ENCODE results near the gene ATP1A4. TPM values are rescaled to one million over a fixed set of nuclear protein-coding genes. Genes with fewer than 3 reads are reported as not detected.

Gene ATP1A4
- total and polyA plus RNA-seq, 2 of the 13 experiments (the other 11 are each of a cell fraction or from before 2014, with no cell fraction given): not detected

- TF ChIP-seq, protein P1, sequence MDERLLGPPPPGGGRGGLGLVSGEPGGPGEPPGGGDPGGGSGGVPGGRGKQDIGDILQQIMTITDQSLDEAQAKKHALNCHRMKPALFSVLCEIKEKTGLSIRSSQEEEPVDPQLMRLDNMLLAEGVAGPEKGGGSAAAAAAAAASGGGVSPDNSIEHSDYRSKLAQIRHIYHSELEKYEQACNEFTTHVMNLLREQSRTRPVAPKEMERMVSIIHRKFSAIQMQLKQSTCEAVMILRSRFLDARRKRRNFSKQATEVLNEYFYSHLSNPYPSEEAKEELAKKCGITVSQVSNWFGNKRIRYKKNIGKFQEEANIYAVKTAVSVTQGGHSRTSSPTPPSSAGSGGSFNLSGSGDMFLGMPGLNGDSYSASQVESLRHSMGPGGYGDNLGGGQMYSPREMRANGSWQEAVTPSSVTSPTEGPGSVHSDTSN (CRISPR knock-in tag; IDR thresholded peaks at IDR 0.05): no peak
- no peak for TF ChIP-seq ZNF292 (CRISPR knock-in tag; IDR thresholded peaks at IDR 0.05; ENCODE audit: borderline replicate concordance, low read depth)
- TF ChIP-seq GATAD2A (CRISPR knock-in tag; IDR thresholded peaks at IDR 0.05): peak; percentile 54
- no peak for TF ChIP-seq PBX3 (CRISPR knock-in tag; IDR thresholded peaks at IDR 0.05; ENCODE audit: borderline replicate concordance)
- no peak for TF ChIP-seq ATM (IDR thresholded peaks at IDR 0.05; ENCODE audit: borderline replicate concordance)
- TF ChIP-seq, protein P2, sequence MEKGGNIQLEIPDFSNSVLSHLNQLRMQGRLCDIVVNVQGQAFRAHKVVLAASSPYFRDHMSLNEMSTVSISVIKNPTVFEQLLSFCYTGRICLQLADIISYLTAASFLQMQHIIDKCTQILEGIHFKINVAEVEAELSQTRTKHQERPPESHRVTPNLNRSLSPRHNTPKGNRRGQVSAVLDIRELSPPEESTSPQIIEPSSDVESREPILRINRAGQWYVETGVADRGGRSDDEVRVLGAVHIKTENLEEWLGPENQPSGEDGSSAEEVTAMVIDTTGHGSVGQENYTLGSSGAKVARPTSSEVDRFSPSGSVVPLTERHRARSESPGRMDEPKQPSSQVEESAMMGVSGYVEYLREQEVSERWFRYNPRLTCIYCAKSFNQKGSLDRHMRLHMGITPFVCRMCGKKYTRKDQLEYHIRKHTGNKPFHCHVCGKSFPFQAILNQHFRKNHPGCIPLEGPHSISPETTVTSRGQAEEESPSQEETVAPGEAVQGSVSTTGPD (CRISPR knock-in tag; IDR thresholded peaks at IDR 0.05): no peak
- no peak for TF ChIP-seq ZBTB33 (CRISPR knock-in tag; IDR thresholded peaks at IDR 0.05)
- TF ChIP-seq CHD2 (IDR thresholded peaks at IDR 0.05; ENCODE audit: low read depth, low read length): no peak
- TF ChIP-seq KDM2A (CRISPR knock-in tag; IDR thresholded peaks at IDR 0.05; ENCODE audit: borderline replicate concordance, low read depth): no peak
- TF ChIP-seq, protein P3, sequence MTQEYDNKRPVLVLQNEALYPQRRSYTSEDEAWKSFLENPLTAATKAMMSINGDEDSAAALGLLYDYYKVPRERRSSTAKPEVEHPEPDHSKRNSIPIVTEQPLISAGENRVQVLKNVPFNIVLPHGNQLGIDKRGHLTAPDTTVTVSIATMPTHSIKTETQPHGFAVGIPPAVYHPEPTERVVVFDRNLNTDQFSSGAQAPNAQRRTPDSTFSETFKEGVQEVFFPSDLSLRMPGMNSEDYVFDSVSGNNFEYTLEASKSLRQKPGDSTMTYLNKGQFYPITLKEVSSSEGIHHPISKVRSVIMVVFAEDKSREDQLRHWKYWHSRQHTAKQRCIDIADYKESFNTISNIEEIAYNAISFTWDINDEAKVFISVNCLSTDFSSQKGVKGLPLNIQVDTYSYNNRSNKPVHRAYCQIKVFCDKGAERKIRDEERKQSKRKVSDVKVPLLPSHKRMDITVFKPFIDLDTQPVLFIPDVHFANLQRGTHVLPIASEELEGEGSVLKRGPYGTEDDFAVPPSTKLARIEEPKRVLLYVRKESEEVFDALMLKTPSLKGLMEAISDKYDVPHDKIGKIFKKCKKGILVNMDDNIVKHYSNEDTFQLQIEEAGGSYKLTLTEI (CRISPR knock-in tag; conservative IDR thresholded peaks at IDR 0.05): no peak
- TF ChIP-seq, protein P4, sequence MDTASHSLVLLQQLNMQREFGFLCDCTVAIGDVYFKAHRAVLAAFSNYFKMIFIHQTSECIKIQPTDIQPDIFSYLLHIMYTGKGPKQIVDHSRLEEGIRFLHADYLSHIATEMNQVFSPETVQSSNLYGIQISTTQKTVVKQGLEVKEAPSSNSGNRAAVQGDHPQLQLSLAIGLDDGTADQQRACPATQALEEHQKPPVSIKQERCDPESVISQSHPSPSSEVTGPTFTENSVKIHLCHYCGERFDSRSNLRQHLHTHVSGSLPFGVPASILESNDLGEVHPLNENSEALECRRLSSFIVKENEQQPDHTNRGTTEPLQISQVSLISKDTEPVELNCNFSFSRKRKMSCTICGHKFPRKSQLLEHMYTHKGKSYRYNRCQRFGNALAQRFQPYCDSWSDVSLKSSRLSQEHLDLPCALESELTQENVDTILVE (CRISPR knock-in tag; IDR thresholded peaks at IDR 0.05): no peak
- 0 out of 2 replicates have a peak, but pooled peaks have one; percentile 33 for TF ChIP-seq IRF2 (CRISPR knock-in tag; IDR thresholded peaks at IDR 0.05)
- TF ChIP-seq ZNF510 (CRISPR knock-in tag; IDR thresholded peaks at IDR 0.05; ENCODE audit: low read depth): no peak
- no peak for TF ChIP-seq ZBTB38 (CRISPR knock-in tag; IDR thresholded peaks at IDR 0.05)
- peak; percentile 37 for TF ChIP-seq CTCF (CRISPR knock-in tag; IDR thresholded peaks at IDR 0.05)
- TF ChIP-seq SMAD1 (CRISPR knock-in tag; IDR thresholded peaks at IDR 0.05; ENCODE audit: borderline replicate concordance, low read depth): no peak
These were observed 26.5 kb upstream of the ATP1A4 start (continued) for GRCh38 chr1:160124705-160125478.

Measured in HepG2 (cell line).